Measurements from ENCODE around the gene GNAI2.

GNAI2 gene

GRCh38 chr3:50218448-50218847 is 17.6 kb upstream of the GNAI2 start:
- Histone ChIP-seq H3K27me3 (no peaks in the 10 kb centered on the region), H3K9me3 (no peaks in the 10 kb centered on the region), H3K27ac (no peak overlapping the region), H3K4me1 (ENCODE audit: control insufficient read depth in 1 of 2, insufficient read depth in 1 of 2, low read depth in 1 of 2, low read length in 1 of 2) (peaks cover 11 to 13% of the 10 kb centered on the region in 2 experiments), H3K36me3 (no peaks in the 10 kb centered on the region), H3K4me3 (ENCODE audit: low read depth in 1 of 2, low read length in 1 of 2) (no peak overlapping the region)
- TF ChIP-seq, protein P1, sequence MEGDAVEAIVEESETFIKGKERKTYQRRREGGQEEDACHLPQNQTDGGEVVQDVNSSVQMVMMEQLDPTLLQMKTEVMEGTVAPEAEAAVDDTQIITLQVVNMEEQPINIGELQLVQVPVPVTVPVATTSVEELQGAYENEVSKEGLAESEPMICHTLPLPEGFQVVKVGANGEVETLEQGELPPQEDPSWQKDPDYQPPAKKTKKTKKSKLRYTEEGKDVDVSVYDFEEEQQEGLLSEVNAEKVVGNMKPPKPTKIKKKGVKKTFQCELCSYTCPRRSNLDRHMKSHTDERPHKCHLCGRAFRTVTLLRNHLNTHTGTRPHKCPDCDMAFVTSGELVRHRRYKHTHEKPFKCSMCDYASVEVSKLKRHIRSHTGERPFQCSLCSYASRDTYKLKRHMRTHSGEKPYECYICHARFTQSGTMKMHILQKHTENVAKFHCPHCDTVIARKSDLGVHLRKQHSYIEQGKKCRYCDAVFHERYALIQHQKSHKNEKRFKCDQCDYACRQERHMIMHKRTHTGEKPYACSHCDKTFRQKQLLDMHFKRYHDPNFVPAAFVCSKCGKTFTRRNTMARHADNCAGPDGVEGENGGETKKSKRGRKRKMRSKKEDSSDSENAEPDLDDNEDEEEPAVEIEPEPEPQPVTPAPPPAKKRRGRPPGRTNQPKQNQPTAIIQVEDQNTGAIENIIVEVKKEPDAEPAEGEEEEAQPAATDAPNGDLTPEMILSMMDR (IDR thresholded peaks at IDR 0.05), result no peak

DNA sequence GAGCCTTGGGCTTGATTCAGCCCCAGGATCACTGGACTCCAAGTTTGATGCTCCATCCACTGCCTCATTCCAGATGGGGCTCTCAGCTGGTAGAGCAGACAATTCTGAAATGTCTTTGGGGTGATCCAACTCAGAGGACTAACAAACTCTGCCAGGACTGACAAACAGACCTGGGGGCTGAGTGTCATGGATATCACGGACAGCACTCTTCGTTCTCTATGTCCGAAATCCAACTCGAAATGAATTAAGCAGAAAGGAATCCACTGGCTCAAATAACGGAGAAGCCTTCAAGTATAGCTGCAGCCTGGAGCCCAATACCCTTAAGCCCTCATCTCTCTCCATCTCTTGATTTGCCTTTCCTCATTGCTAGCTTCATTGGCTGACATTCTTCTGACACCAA is 16.7 kb upstream of the GNAI2 start:
- Histone ChIP-seq H3K4me1 (ENCODE audit: control insufficient read depth in 1 of 2, insufficient read depth in 1 of 2, low read depth in 1 of 2, low read length in 1 of 2) (peaks cover 11 to 13% of the 10 kb centered on the region in 2 experiments), H3K4me3 (ENCODE audit: low read depth in 1 of 2, low read length in 1 of 2) (no peak overlapping the region), H3K27me3 (peaks cover 7% of the 10 kb centered on the region), H3K27ac (no peak overlapping the region), H3K9me3 (no peaks in the 10 kb centered on the region), H3K36me3 (no peaks in the 10 kb centered on the region)
- TF ChIP-seq, protein P1 (IDR thresholded peaks at IDR 0.05), result no peak

DNA sequence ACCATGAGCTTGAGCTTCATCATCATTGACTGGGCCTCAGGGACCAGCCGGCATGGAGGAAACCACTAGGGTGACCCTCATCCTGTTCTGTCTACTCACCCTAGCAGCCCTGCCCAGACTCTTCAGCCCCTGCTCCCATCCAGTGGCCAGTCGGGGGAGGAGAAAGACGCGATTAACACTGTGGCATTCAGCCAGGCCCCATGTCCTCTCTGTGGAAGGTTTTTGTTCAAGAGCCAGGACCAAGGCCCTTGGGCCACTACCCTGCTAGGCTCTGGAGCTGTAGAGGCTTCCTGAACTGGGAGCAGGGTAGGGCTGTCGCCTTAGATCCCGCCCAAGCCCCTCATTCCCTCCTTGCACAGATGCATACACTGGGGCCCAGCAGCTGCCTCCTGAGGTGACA is 15.9 kb upstream of the GNAI2 start:
- TF ChIP-seq, protein P1 (IDR thresholded peaks at IDR 0.05), result no peak

GRCh38 chr3:50221051-50221410 is 15.0 kb upstream of the GNAI2 start:
- H3K4me3 ChIP-seq (ENCODE audit: low read depth in 1 of 2, low read length in 1 of 2), result no peak overlapping the region
- no peaks in the 10 kb centered on the region for H3K36me3 ChIP-seq
- TF ChIP-seq, protein P1 (IDR thresholded peaks at IDR 0.05), result no peak
- H3K4me1 ChIP-seq (ENCODE audit: control insufficient read depth in 1 of 2, insufficient read depth in 1 of 2, low read depth in 1 of 2, low read length in 1 of 2), result peaks cover 13 to 14% of the 10 kb centered on the region in 2 experiments
- H3K27ac ChIP-seq, result no peak overlapping the region
- no peaks in the 10 kb centered on the region for H3K9me3 ChIP-seq
- H3K27me3 ChIP-seq, result peaks cover 24% of the 10 kb centered on the region

More for the DNA sequence above, 15.9 kb upstream of the GNAI2 start:
- Histone ChIP-seq H3K27ac (no peak overlapping the region), H3K36me3 (no peaks in the 10 kb centered on the region), H3K4me1 (ENCODE audit: control insufficient read depth in 1 of 2, insufficient read depth in 1 of 2, low read depth in 1 of 2, low read length in 1 of 2) (peaks cover 11 to 13% of the 10 kb centered on the region in 2 experiments), H3K9me3 (no peaks in the 10 kb centered on the region), H3K27me3 (peaks cover 15% of the 10 kb centered on the region), H3K4me3 (ENCODE audit: low read depth in 1 of 2, low read length in 1 of 2) (no peak overlapping the region)

GRCh38 chr3:50221411-50222168 is 14.4 kb upstream of the GNAI2 start:
- H3K36me3 ChIP-seq, result no peaks in the 10 kb centered on the region
- H3K27me3 ChIP-seq, result peaks cover 30% of the 10 kb centered on the region
- H3K4me1 ChIP-seq (ENCODE audit: control insufficient read depth in 1 of 2, insufficient read depth in 1 of 2, low read depth in 1 of 2, low read length in 1 of 2), result peaks cover 18 to 19% of the 10 kb centered on the region in 2 experiments
- TF ChIP-seq, protein P1 (IDR thresholded peaks at IDR 0.05), result no peak
- no peaks in the 10 kb centered on the region for H3K9me3 ChIP-seq
- no peak overlapping the region for H3K27ac ChIP-seq
- no peak overlapping the region for H3K4me3 ChIP-seq (ENCODE audit: low read depth in 1 of 2, low read length in 1 of 2)
